Suprapubic skin (tissue), 4 donors: ENCODE data around the gene SLC16A4.

Experiments
- POLR2A ChIP-seq, 2 donors: fragments of 450-650 bp; IDR thresholded peaks; one replicate each; pipeline ENCODE4 v1.6.1; 2017; ENCODE audit warnings: antibody characterized with exemption in 2 of 2, mild to moderate bottlenecking in 2 of 2, moderate library complexity in 2 of 2
- POLR2AphosphoS5 ChIP-seq, 3 donors: sonication (generic); formaldehyde crosslinking; IDR thresholded peaks; one replicate each; pipeline ENCODE4 v1.6.1; 2017; ENCODE audit warnings: antibody characterized with exemption in 3 of 3
- TF ChIP-seq, protein P1 (sequence below), 2 donors: fragments of 200-600 bp in 1 of 2; fragments of 450-650 bp in 1 of 2; sonication (generic) in 1 of 2; IDR thresholded peaks; one replicate each; pipeline ENCODE4 v1.5.1; 2016 to 2019; ENCODE audit warnings: antibody characterized with exemption in 2 of 2, mild to moderate bottlenecking in 1 of 2, moderate library complexity in 1 of 2

DNA sequence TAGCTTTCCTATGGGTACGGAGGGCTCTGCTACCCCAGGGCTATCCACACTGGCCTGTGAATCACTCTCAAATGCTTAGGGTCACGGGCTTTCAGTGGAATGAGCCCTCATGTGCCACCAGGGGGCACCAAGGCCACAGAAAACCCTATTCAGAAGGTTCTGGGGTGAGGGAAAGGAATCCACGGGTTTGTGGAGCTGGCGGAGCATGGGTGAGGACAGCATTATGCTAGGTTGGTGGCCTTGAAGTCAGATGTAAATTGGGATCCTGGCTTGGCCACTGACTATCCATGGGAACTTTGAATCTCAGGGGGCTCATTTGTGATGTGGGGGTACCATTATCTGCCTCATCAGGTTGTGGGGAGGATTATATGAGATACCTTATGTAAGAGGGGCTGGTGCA lies 21.8 kb upstream of the SLC16A4 start:
- TF ChIP-seq, protein P1, sequence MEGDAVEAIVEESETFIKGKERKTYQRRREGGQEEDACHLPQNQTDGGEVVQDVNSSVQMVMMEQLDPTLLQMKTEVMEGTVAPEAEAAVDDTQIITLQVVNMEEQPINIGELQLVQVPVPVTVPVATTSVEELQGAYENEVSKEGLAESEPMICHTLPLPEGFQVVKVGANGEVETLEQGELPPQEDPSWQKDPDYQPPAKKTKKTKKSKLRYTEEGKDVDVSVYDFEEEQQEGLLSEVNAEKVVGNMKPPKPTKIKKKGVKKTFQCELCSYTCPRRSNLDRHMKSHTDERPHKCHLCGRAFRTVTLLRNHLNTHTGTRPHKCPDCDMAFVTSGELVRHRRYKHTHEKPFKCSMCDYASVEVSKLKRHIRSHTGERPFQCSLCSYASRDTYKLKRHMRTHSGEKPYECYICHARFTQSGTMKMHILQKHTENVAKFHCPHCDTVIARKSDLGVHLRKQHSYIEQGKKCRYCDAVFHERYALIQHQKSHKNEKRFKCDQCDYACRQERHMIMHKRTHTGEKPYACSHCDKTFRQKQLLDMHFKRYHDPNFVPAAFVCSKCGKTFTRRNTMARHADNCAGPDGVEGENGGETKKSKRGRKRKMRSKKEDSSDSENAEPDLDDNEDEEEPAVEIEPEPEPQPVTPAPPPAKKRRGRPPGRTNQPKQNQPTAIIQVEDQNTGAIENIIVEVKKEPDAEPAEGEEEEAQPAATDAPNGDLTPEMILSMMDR (IDR thresholded peaks at IDR 0.05): peak; percentile 62 to 69
- TF ChIP-seq POLR2A (IDR thresholded peaks at IDR 0.05) (no peak), POLR2AphosphoS5 (IDR thresholded peaks at IDR 0.05) (no peak)
